ENCODE measurements around the gene CYFIP2. TPM values are rescaled to one million over a fixed set of nuclear protein-coding genes. Genes with fewer than 3 reads are reported as not detected.

The CYFIP2 gene
- total RNA-seq, 4 donors from 2014 or later = 11.3 to 51.5 (median 13.6) TPM

- TF ChIP-seq POLR2A (IDR thresholded peaks at IDR 0.05) = no peak
- intact Hi-C loops (cut with DNase I; ENCODE audit: low total_unique reads) = no loop called here
- Histone ChIP-seq H3K4me3 (no peak overlapping the region), H3K27ac (no peak overlapping the region), H3K9me3 (no peaks in the 10 kb centered on the region), H3K27me3 (no peaks in the 10 kb centered on the region), H3K36me3 (no peaks in the 10 kb centered on the region), H3K4me1 (no peaks in the 10 kb centered on the region)
- no peak for DNase-seq
Measured at GRCh38 chr5:157288405-157289163, 22.7 kb downstream of the CYFIP2 start.

GRCh38 chr5:157289164-157289819, 23.4 kb downstream of the CYFIP2 start:
- H3K27ac ChIP-seq = no peak overlapping the region
- H3K9me3 ChIP-seq = no peaks in the 10 kb centered on the region
- DNase-seq = no peak
- H3K4me1 ChIP-seq = no peaks in the 10 kb centered on the region
- no peak for TF ChIP-seq POLR2A (IDR thresholded peaks at IDR 0.05)
- no peak for TF ChIP-seq CTCF (IDR thresholded peaks at IDR 0.05)
- no peaks in the 10 kb centered on the region for H3K36me3 ChIP-seq
- no peak overlapping the region for H3K4me3 ChIP-seq
- no peaks in the 10 kb centered on the region for H3K27me3 ChIP-seq
- intact Hi-C loops (cut with DNase I; ENCODE audit: low total_unique reads) = no loop called here

- no peaks in the 10 kb centered on the region for H3K36me3 ChIP-seq
Measured at GRCh38 chr5:157290156-157290980, 24.4 kb downstream of the CYFIP2 start.

GRCh38 chr5:157290981-157291711, 25.2 kb downstream of the CYFIP2 start:
- no peak overlapping the region for H3K27ac ChIP-seq
- H3K9me3 ChIP-seq = no peaks in the 10 kb centered on the region
- no peaks in the 10 kb centered on the region for H3K36me3 ChIP-seq
- H3K27me3 ChIP-seq = no peaks in the 10 kb centered on the region
- no peaks in the 10 kb centered on the region for H3K4me1 ChIP-seq
- no peak overlapping the region for H3K4me3 ChIP-seq
- intact Hi-C loops (cut with DNase I; ENCODE audit: low total_unique reads) = no loop called here
- DNase-seq = no peak
- TF ChIP-seq POLR2A (IDR thresholded peaks at IDR 0.05) (no peak), CTCF (IDR thresholded peaks at IDR 0.05) (no peak)

More at GRCh38 chr5:157290156-157290980, 24.4 kb downstream of the CYFIP2 start:
- TF ChIP-seq CTCF (IDR thresholded peaks at IDR 0.05) = no peak
- no peak for TF ChIP-seq POLR2A (IDR thresholded peaks at IDR 0.05)
- no peak for DNase-seq
- H3K4me1 ChIP-seq = no peaks in the 10 kb centered on the region
- intact Hi-C loops (cut with DNase I; ENCODE audit: low total_unique reads) = no loop called here
- H3K4me3 ChIP-seq = no peak overlapping the region
- H3K9me3 ChIP-seq = no peaks in the 10 kb centered on the region
- H3K27ac ChIP-seq = no peak overlapping the region
- no peaks in the 10 kb centered on the region for H3K27me3 ChIP-seq

GRCh38 chr5:157292599-157292998, 26.7 kb downstream of the CYFIP2 start:
- no peak overlapping the region for H3K27ac ChIP-seq
- no peaks in the 10 kb centered on the region for H3K4me1 ChIP-seq
- TF ChIP-seq CTCF (IDR thresholded peaks at IDR 0.05) (no peak), POLR2A (IDR thresholded peaks at IDR 0.05) (no peak)
- H3K4me3 ChIP-seq = no peak overlapping the region
- no peak for DNase-seq
- H3K27me3 ChIP-seq = no peaks in the 10 kb centered on the region
- intact Hi-C loops (cut with DNase I; ENCODE audit: low total_unique reads) = no loop called here
- H3K9me3 ChIP-seq = no peaks in the 10 kb centered on the region
- H3K36me3 ChIP-seq = no peaks in the 10 kb centered on the region

Data from uterus (tissue), 4 donors.